Keratinocyte (primary cell): Measurements from ENCODE around the gene SLC30A7. TPM values are rescaled to one million over a fixed set of nuclear protein-coding genes. Genes with fewer than 3 reads are reported as not detected.

Experiments
- DNase-seq: peaks from one replicate; pipeline ENCODE4 v3.0.0-alpha.2; 2011; ENCODE audit warnings: low read depth, missing footprints, low spot score
- FAIRE-seq: peaks from 2 replicates; lab custom pipeline; 2011; peaks lifted over from hg19 to GRCh38; lab: Jason Lieb, UNC
- H2AFZ ChIP-seq: 2 replicates; pipeline ENCODE4 v1.6.0; 2012; ENCODE audit warnings: low read length, control low read depth, inconsistent platforms; ENCODE audit not compliant: control insufficient read depth
- H3K27ac ChIP-seq: 2 replicates; pipeline ENCODE4 v1.5.1; 2011; ENCODE audit warnings: low read length; ENCODE audit not compliant: control insufficient read depth, insufficient read depth
- H3K27me3 ChIP-seq: 3 replicates; pipeline ENCODE4 v1.6.0; 2011; ENCODE audit warnings: low read length; ENCODE audit not compliant: control insufficient read depth, insufficient read depth; ENCODE audit errors: extremely low read depth
- H3K36me3 ChIP-seq, 2 experiments: 2 replicates in 1 of 2; 3 replicates in 1 of 2; pipeline ENCODE4 v1.5.1; 2011; ENCODE audit warnings: low read length in 2 of 2, mild to moderate bottlenecking in 1 of 2; ENCODE audit not compliant: control insufficient read depth in 2 of 2, insufficient read depth in 2 of 2; ENCODE audit errors: extremely low read depth in 1 of 2
- H3K4me1 ChIP-seq: 3 replicates; pipeline ENCODE4 v1.5.1; 2011; ENCODE audit warnings: low read length; ENCODE audit not compliant: control insufficient read depth, insufficient read depth; ENCODE audit errors: extremely low read depth
- H3K4me2 ChIP-seq: 3 replicates; pipeline ENCODE4 v1.6.0; 2011; ENCODE audit warnings: low read depth, low read length; ENCODE audit not compliant: control insufficient read depth, insufficient read depth; ENCODE audit errors: extremely low read depth
- H3K4me3 ChIP-seq, 3 experiments: fragments of 200-600 bp in 1 of 3; sonication (generic) in 1 of 3; 2 replicates in 2 of 3; 3 replicates in 1 of 3; pipeline ENCODE4 v1.5.1; 2011 to 2016; ENCODE audit warnings: low read length in 3 of 3, mild to moderate bottlenecking in 3 of 3, control low read depth in 2 of 3, inconsistent platforms in 1 of 3, low read depth in 1 of 3, mixed read lengths in 1 of 3, mixed run types in 1 of 3, moderate library complexity in 1 of 3; ENCODE audit not compliant: control insufficient read depth in 2 of 3, insufficient read depth in 2 of 3; ENCODE audit errors: extremely low read depth in 1 of 3
- H3K79me2 ChIP-seq: 2 replicates; pipeline ENCODE4 v1.6.0; 2012; ENCODE audit warnings: low read length; ENCODE audit not compliant: control insufficient read depth, insufficient read depth
- H3K9ac ChIP-seq: 3 replicates; pipeline ENCODE4 v1.6.0; 2011; ENCODE audit warnings: low read length; ENCODE audit not compliant: control insufficient read depth, insufficient read depth; ENCODE audit errors: extremely low read depth
- H3K9me1 ChIP-seq: 3 replicates; pipeline ENCODE4 v1.6.0; 2011; ENCODE audit warnings: low read length; ENCODE audit not compliant: control insufficient read depth, insufficient read depth; ENCODE audit errors: extremely low read depth
- H3K9me3 ChIP-seq: 2 replicates; pipeline ENCODE4 v1.5.1; 2012; ENCODE audit warnings: low read depth, low read length; ENCODE audit not compliant: control insufficient read depth
- H4K20me1 ChIP-seq: 3 replicates; pipeline ENCODE4 v1.6.0; 2011; ENCODE audit warnings: low read length; ENCODE audit not compliant: control insufficient read depth, insufficient read depth; ENCODE audit errors: extremely low read depth
- EZH2 ChIP-seq: IDR thresholded peaks from one replicate; pipeline ENCODE4 v1.6.1; 2012; ENCODE audit warnings: inconsistent platforms, mild to moderate bottlenecking, low read length, moderate library complexity
- dilution Hi-C: fragments of 300-500 bp; cut with MboI; formaldehyde crosslinking; loops from one replicate; pipeline ENCODE4 v1.7.0; 2020; ENCODE audit warnings: low sequenced_read_pairs; ENCODE audit not compliant: extremely low pct_ligation_motif_present
- polyA plus RNA-seq, 5 experiments: library from polyadenylated mRNA; depleted of rRNA in 3 of 5; stranded (reverse) in 3 of 5; stranded (forward) in 1 of 5; unstranded in 1 of 5; fragments of >200 nt; gene quantifications; 1 replicate in 1 of 5; 2 replicates in 3 of 5; 3 replicates in 1 of 5; pipeline versions ENCODE4 v1.2.1 to v1.2.3, GENCODE V29; 2011 to 2012; ENCODE audit warnings: missing spikeins in 2 of 5, low read depth in 1 of 5, low replicate concordance in 1 of 5
- TF ChIP-seq, protein P1 (sequence below), 3 experiments: IDR thresholded peaks in 1 of 3; conservative IDR thresholded peaks in 1 of 3; optimal IDR thresholded peaks in 1 of 3; 2 replicates in 2 of 3; 3 replicates in 1 of 3; pipeline versions ENCODE3 to v1.5.1; 2011; ENCODE audit warnings: low read length in 3 of 3, mild to moderate bottlenecking in 3 of 3, moderate library complexity in 2 of 3, control low read depth in 1 of 3, inconsistent platforms in 1 of 3; ENCODE audit not compliant: insufficient read depth in 2 of 3; ENCODE audit errors: extremely low read depth in 1 of 3

Gene SLC30A7
- polyA plus RNA-seq, 1 donor (not counting 4 experiments of a cell fraction or from before 2014, with no cell fraction given), result 15.1 TPM

- no peak for TF ChIP-seq EZH2
- TF ChIP-seq, protein P1, sequence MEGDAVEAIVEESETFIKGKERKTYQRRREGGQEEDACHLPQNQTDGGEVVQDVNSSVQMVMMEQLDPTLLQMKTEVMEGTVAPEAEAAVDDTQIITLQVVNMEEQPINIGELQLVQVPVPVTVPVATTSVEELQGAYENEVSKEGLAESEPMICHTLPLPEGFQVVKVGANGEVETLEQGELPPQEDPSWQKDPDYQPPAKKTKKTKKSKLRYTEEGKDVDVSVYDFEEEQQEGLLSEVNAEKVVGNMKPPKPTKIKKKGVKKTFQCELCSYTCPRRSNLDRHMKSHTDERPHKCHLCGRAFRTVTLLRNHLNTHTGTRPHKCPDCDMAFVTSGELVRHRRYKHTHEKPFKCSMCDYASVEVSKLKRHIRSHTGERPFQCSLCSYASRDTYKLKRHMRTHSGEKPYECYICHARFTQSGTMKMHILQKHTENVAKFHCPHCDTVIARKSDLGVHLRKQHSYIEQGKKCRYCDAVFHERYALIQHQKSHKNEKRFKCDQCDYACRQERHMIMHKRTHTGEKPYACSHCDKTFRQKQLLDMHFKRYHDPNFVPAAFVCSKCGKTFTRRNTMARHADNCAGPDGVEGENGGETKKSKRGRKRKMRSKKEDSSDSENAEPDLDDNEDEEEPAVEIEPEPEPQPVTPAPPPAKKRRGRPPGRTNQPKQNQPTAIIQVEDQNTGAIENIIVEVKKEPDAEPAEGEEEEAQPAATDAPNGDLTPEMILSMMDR (optimal IDR thresholded peaks at IDR 0.05 in 1 of 3, IDR thresholded peaks at IDR 0.05 in 1 of 3, conservative IDR thresholded peaks at IDR 0.05 in 1 of 3; ENCODE audit: extremely low read depth in 1 of 3, insufficient read depth in 2 of 3, low read length in 3 of 3), result no peak
- H3K4me3 ChIP-seq, result no peak overlapping the region
- H4K20me1 ChIP-seq, result no peaks in the 10 kb centered on the region
- no peak overlapping the region for H3K9ac ChIP-seq
- H3K9me3 ChIP-seq, result no peaks in the 10 kb centered on the region
- dilution Hi-C loops, result no loop called here
- DNase-seq (no peak), FAIRE-seq (no peak)
- no peaks in the 10 kb centered on the region for H3K79me2 ChIP-seq
- no peak overlapping the region for H2AFZ ChIP-seq
- H3K36me3 ChIP-seq, result peaks cover 0 to 3% of the 10 kb centered on the region in 2 experiments
- H3K9me1 ChIP-seq, result no peaks in the 10 kb centered on the region
- H3K4me1 ChIP-seq, result no peaks in the 10 kb centered on the region
- no peak overlapping the region for H3K27ac ChIP-seq
- H3K27me3 ChIP-seq, result no peaks in the 10 kb centered on the region
- no peak overlapping the region for H3K4me2 ChIP-seq
These were observed 45.8 kb downstream of the SLC30A7 start for GRCh38 chr1:100941580-100942216.

- Histone ChIP-seq H3K27me3 (no peaks in the 10 kb centered on the region), H3K9ac (no peak overlapping the region), H3K36me3 (peaks cover 0 to 3% of the 10 kb centered on the region in 2 experiments), H3K4me2 (no peak overlapping the region), H4K20me1 (no peaks in the 10 kb centered on the region), H3K9me3 (no peaks in the 10 kb centered on the region), H3K79me2 (peaks cover 2% of the 10 kb centered on the region), H3K4me3 (no peak overlapping the region), H3K9me1 (no peaks in the 10 kb centered on the region), H3K27ac (no peak overlapping the region), H3K4me1 (no peaks in the 10 kb centered on the region), H2AFZ (no peak overlapping the region)
- no peak for FAIRE-seq
- DNase-seq, result no peak
- TF ChIP-seq, protein P1 (optimal IDR thresholded peaks at IDR 0.05 in 1 of 3, IDR thresholded peaks at IDR 0.05 in 1 of 3, conservative IDR thresholded peaks at IDR 0.05 in 1 of 3; ENCODE audit: extremely low read depth in 1 of 3, insufficient read depth in 2 of 3, low read length in 3 of 3), result no peak
- no peak for TF ChIP-seq EZH2
- dilution Hi-C loops, result no loop called here
These were observed 46.6 kb downstream of the SLC30A7 start for GRCh38 chr1:100942304-100943046.
